HepG2 (cell line): ENCODE data around the gene ACACB. TPM values are rescaled to one million over a fixed set of nuclear protein-coding genes. Genes with fewer than 3 reads are reported as not detected.
A peak's percentile ranks its signal among the peaks of the same experiment; 100 is the strongest.

Experiments
- BRD4 ChIP-seq: sonication (generic); formaldehyde crosslinking; IDR thresholded peaks from 2 replicates; pipeline ENCODE4 v1.4.0; 2020; ENCODE audit warnings: missing genetic modification reagents
- KDM6A ChIP-seq: IDR thresholded peaks from 2 replicates; pipeline ENCODE4 v1.6.1; 2016; ENCODE audit warnings: low read depth
- KLF6 ChIP-seq: IDR thresholded peaks from 2 replicates; pipeline ENCODE4 v1.8.0; 2016; ENCODE audit warnings: missing biosample characterization, missing genetic modification reagents
- NCOR1 ChIP-seq: fragments of 200-600 bp; sonication (generic); IDR thresholded peaks from 2 replicates; pipeline ENCODE4 v1.7.0; 2017; ENCODE audit warnings: antibody characterized with exemption, low read length, borderline replicate concordance
- PCBP1 ChIP-seq: fragments of 200-400 bp; formaldehyde crosslinking; IDR thresholded peaks from 2 replicates; pipeline ENCODE4 v1.6.1; 2017; ENCODE audit warnings: mild to moderate bottlenecking, low read depth, low read length, borderline replicate concordance
- RORA ChIP-seq: sonication (generic); formaldehyde crosslinking; IDR thresholded peaks from 2 replicates; pipeline ENCODE4 v1.5.0; 2020; ENCODE audit warnings: mild to moderate bottlenecking, missing genetic modification reagents, moderate library complexity
- SOX5 ChIP-seq: IDR thresholded peaks from 2 replicates; pipeline ENCODE4 v1.6.1; 2016; ENCODE audit warnings: borderline replicate concordance
- YEATS2 ChIP-seq: sonication (generic); formaldehyde crosslinking; IDR thresholded peaks from 2 replicates; pipeline ENCODE4 v1.4.0; 2020; ENCODE audit warnings: missing genetic modification reagents, borderline replicate concordance
- ZBTB1 ChIP-seq: sonication (generic); formaldehyde crosslinking; IDR thresholded peaks from 2 replicates; pipeline ENCODE4 v1.4.0; 2020; ENCODE audit warnings: missing genetic modification reagents, borderline replicate concordance
- ZC3H13 ChIP-seq: sonication (generic); formaldehyde crosslinking; IDR thresholded peaks from 2 replicates; pipeline ENCODE4 v1.8.1; 2023; ENCODE audit warnings: mild to moderate bottlenecking, missing genetic modification reagents, moderate library complexity
- ZNF296 ChIP-seq: sonication (generic); formaldehyde crosslinking; conservative IDR thresholded peaks from 2 replicates; pipeline ENCODE4 v1.5.0; 2020; ENCODE audit warnings: mild to moderate bottlenecking, missing genetic modification reagents
- ZNF652 ChIP-seq: IDR thresholded peaks from 2 replicates; pipeline ENCODE4 v1.6.1; 2016; ENCODE audit warnings: low read depth, borderline replicate concordance
- ZNF749 ChIP-seq: sonication (generic); formaldehyde crosslinking; IDR thresholded peaks from 2 replicates; pipeline ENCODE4 v1.8.0; 2022; ENCODE audit warnings: mild to moderate bottlenecking, missing genetic modification reagents, moderate library complexity, borderline replicate concordance
- ZSCAN25 ChIP-seq: sonication (generic); formaldehyde crosslinking; IDR thresholded peaks from 2 replicates; pipeline ENCODE4 v1.8.0; 2022; ENCODE audit warnings: mild to moderate bottlenecking, missing genetic modification reagents
- polyA plus RNA-seq, 8 experiments: library from polyadenylated mRNA; depleted of rRNA in 3 of 8; stranded (reverse) in 7 of 8; unstranded in 1 of 8; fragments of >200 nt; fragmentation: Illumina TruSeq in 4 of 8; extraction: Trizol in 4 of 8; gene quantifications; 2 replicates each; pipeline versions ENCODE4 v1.2.1 to v1.2.3, GENCODE V29; 2011 to 2016; ENCODE audit warnings: low read depth in 4 of 8, missing spikeins in 1 of 8, mixed read lengths in 1 of 8; ENCODE audit not compliant: insufficient read depth in 1 of 8
- total RNA-seq, 5 experiments: library from RNA; depleted of rRNA; stranded (reverse); fragments of >200 nt; fragmentation: Illumina TruSeq; extraction: Trizol; gene quantifications; 2 replicates each; pipeline ENCODE4 v1.2.3, GENCODE V29; 2016; ENCODE audit warnings: low read depth in 1 of 5
- TF ChIP-seq, protein P1 (sequence below): sonication (generic); formaldehyde crosslinking; IDR thresholded peaks from 2 replicates; pipeline ENCODE4 v1.5.0; 2020; ENCODE audit warnings: missing genetic modification reagents, mild to moderate bottlenecking, borderline replicate concordance
- TF ChIP-seq, protein P2 (sequence below): sonication (generic); formaldehyde crosslinking; IDR thresholded peaks from 2 replicates; pipeline ENCODE4 v1.5.1; 2020; ENCODE audit warnings: mild to moderate bottlenecking, moderate library complexity, missing genetic modification reagents
- TF ChIP-seq, protein P3 (sequence below): IDR thresholded peaks from 2 replicates; pipeline ENCODE4 v1.6.1; 2018; ENCODE audit warnings: missing genetic modification reagents

ACACB gene
- total and polyA plus RNA-seq, 2 of the 13 experiments (the other 11 are each of a cell fraction or from before 2014, with no cell fraction given): 6.2 to 8.6 TPM

DNA sequence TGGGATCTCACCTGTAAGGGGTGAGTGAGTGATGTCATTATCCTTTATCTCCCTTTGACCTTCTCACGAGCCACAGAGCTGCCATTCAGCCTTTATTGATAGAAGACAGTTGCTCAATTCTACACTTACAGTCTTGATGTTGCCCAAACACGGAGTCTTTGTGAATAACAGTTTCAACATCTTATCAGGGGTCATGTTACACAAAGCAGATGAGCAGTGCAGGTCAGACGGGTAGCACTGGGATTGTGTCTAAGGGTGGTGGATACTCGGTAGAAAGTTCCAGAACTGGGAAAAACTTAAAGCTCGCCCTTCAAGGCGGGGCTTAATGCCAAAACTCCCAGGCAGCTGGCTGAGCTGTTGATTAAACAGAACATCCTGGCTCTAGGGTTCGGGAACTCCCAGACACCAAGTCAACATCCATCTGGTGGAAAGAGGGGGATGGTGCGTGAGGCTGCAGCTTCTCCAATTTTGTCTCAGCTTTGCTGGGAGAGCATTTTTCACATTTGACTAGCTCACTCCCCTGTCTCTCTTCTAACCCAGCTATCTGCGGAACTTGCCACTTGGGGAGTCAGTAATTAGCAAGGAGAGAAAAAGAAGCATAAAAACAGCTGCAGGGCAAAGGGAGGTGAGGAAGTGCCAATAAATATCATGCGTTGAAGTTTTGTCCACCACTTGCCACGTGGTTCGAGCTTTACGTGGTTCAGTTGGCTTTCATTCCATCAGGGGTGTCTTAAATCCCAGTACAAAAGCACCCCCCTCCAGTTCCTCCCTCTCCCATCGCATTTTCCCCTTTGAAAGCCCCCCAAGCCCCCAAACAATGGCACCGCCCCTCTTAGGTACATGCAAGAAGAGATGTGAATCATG, 161.7 kb downstream of the ACACB start (continued):
- TF ChIP-seq ZSCAN25 (no peak), KDM6A (0 out of 2 replicates have a peak, but pooled peaks have one; percentile 53), ZNF652 (CRISPR knock-in tag) (no peak), KLF6 (peak; percentile 55; the same call in 1 of the 2 replicates), PCBP1 (no peak), ZBTB1 (CRISPR knock-in tag) (no peak), ZC3H13 (CRISPR knock-in tag) (no peak), SOX5 (CRISPR knock-in tag) (peak; percentile 97), ZNF749 (CRISPR knock-in tag) (no peak), YEATS2 (CRISPR knock-in tag) (peak; percentile 52; the same call in 1 of the 2 replicates), ZNF296 (CRISPR knock-in tag) (no peak), RORA (CRISPR knock-in tag) (no peak), BRD4 (no peak), NCOR1 (peak; percentile 90; the same call in 1 of the 2 replicates)
- TF ChIP-seq, protein P1, sequence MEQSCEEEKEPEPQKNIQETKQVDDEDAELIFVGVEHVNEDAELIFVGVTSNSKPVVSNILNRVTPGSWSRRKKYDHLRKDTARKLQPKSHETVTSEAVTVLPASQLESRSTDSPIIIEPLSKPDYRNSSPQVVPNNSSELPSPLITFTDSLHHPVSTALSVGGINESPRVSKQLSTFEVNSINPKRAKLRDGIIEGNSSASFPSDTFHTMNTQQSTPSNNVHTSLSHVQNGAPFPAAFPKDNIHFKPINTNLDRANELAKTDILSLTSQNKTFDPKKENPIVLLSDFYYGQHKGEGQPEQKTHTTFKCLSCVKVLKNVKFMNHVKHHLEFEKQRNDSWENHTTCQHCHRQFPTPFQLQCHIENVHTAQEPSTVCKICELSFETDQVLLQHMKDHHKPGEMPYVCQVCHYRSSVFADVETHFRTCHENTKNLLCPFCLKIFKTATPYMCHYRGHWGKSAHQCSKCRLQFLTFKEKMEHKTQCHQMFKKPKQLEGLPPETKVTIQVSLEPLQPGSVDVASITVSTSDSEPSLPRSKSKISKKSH (CRISPR knock-in tag): no peak
- TF ChIP-seq, protein P2, sequence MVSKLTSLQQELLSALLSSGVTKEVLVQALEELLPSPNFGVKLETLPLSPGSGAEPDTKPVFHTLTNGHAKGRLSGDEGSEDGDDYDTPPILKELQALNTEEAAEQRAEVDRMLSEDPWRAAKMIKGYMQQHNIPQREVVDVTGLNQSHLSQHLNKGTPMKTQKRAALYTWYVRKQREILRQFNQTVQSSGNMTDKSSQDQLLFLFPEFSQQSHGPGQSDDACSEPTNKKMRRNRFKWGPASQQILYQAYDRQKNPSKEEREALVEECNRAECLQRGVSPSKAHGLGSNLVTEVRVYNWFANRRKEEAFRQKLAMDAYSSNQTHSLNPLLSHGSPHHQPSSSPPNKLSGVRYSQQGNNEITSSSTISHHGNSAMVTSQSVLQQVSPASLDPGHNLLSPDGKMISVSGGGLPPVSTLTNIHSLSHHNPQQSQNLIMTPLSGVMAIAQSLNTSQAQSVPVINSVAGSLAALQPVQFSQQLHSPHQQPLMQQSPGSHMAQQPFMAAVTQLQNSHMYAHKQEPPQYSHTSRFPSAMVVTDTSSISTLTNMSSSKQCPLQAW (CRISPR knock-in tag): peak; percentile 72; the same call in 1 of the 2 replicates
- TF ChIP-seq, protein P3, sequence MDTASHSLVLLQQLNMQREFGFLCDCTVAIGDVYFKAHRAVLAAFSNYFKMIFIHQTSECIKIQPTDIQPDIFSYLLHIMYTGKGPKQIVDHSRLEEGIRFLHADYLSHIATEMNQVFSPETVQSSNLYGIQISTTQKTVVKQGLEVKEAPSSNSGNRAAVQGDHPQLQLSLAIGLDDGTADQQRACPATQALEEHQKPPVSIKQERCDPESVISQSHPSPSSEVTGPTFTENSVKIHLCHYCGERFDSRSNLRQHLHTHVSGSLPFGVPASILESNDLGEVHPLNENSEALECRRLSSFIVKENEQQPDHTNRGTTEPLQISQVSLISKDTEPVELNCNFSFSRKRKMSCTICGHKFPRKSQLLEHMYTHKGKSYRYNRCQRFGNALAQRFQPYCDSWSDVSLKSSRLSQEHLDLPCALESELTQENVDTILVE: 0 out of 2 replicates have a peak, but pooled peaks have one; percentile 19
- TF ChIP-seq, all 625 proteins: peak for 166
